Subcutaneous adipose tissue (tissue), 4 donors: ENCODE data around the gene NETO2. TPM values are rescaled to one million over a fixed set of nuclear protein-coding genes. Genes with fewer than 3 reads are reported as not detected.

ENCODE experiments used
- CTCF ChIP-seq: fragments of 450-650 bp; IDR thresholded peaks from one replicate; pipeline ENCODE4 v1.5.1; 2016; ENCODE audit warnings: low read depth, mild to moderate bottlenecking, control low read depth, antibody characterized with exemption, moderate library complexity
- total RNA-seq, 4 donors: library from RNA; depleted of rRNA; stranded (reverse); fragments of >200 nt; gene quantifications; one replicate each; pipeline ENCODE4 v1.1.0, GENCODE V29; 2016

Gene NETO2
- total RNA-seq, 4 donors from 2014 or later = 0.44 to 2.4 (median 1.1) TPM

GRCh38 chr16:47140686-47141085, 3.1 kb downstream of the NETO2 start:
- TF ChIP-seq CTCF = no peak

GRCh38 chr16:47139561-47140185, 4.1 kb downstream of the NETO2 start:
- TF ChIP-seq CTCF = no peak

GRCh38 chr16:47136099-47136842, 7.5 kb downstream of the NETO2 start:
- no peak for TF ChIP-seq CTCF

GRCh38 chr16:47134550-47134949, 9.2 kb downstream of the NETO2 start:
- TF ChIP-seq CTCF = no peak

- TF ChIP-seq CTCF = no peak
Observed at GRCh38 chr16:47132308-47132707, 11.4 kb downstream of the NETO2 start.

GRCh38 chr16:47129755-47130435, 13.8 kb downstream of the NETO2 start:
- TF ChIP-seq CTCF = no peak

- TF ChIP-seq CTCF = no peak
Observed at GRCh38 chr16:47127541-47127940, 16.2 kb downstream of the NETO2 start.
